ENCODE results near the gene SYT13. TPM values are rescaled to one million over a fixed set of nuclear protein-coding genes. Genes with fewer than 3 reads are reported as not detected.
A peak's percentile ranks its signal among the peaks of the same experiment; 100 is the strongest.

Gene SYT13
- under 1 TPM in 5 of 6 experiments, not detected in 1; 0.12 to 0.63 (median 0.44) TPM for total RNA-seq
- long read RNA-seq: 0 reads

DNA sequence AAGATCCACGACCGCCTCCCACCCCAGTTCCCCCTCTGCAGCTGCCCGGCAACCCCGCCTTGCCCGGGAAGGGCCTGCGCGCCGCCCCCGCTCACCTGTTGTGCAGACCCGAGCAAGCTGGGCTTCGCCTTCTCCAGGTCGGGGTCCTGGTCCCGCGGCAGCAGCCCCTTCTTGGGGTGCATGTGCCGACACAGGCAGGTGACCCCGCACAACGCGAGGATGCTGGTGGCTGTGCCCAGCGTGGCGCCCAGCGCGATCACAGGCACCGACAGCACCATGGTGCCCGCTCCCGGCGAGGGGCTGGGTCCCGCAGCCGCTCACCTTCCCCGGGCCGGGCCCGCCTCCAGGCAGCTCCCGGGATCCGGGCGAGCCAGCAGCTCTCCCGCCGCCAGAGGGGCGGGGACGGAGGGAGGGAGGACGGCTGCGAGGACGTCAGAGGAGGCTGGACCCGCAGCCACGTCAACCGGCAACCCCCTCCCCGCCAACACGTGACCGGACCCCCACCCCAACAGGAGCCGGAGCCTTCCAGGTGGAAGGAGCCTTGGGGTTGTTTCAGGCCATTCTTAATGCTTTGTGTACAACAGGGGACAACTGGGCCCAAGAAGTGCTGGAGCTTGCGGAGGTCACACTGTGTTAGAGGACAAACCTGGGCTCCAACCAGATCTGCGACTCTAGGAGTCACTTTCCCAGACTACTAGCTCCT lies at the start of gene SYT13:
Gene SYT13, minus strand, starts transcription at position 412 of the 703 bp plus-strand sequence. Its CDS starts 134 bp downstream, at position 278.
- no peak within 1 kb of the TSS for H3K27ac ChIP-seq
- H3K36me3 ChIP-seq: no peaks in the 10 kb centered on the region
- WGBS (ENCODE audit: insufficient coverage, low coverage, low lambda C conversion rate, missing lambda C conversion rate): 1% methylated on average over 21 of the region's 50 CpGs
- DNase-seq: peak in 1 of 3 donors; percentile 33
- peak; percentile 50 to 61 (median 56) for ATAC-seq
- H3K9me3 ChIP-seq: no peaks in the 10 kb centered on the region
- H3K4me3 ChIP-seq: peak within 1 kb of the TSS in 1 of 3 donors; percentile 2
- TF ChIP-seq CTCF (IDR thresholded peaks at IDR 0.05) (no peak), POLR2A (IDR thresholded peaks at IDR 0.05) (no peak)
- H3K4me1 ChIP-seq: no peaks in the 10 kb centered on the region
- intact Hi-C loops (cut with DNase I): loop anchor here in 1 of 2 donors (10.0 kb wide), 1 partner anchor 351 kb away; no protein-coding TSS in a partner anchor
- peaks cover 0 to 4% of the 10 kb centered on the region in 2 donors for H3K27me3 ChIP-seq

- Histone ChIP-seq H3K4me3 (no peak overlapping the region), H3K27me3 (no peaks in the 10 kb centered on the region), H3K36me3 (no peaks in the 10 kb centered on the region), H3K27ac (no peak overlapping the region), H3K9me3 (no peaks in the 10 kb centered on the region), H3K4me1 (peaks cover 0 to 3% (median 0%) of the 10 kb centered on the region in 4 donors)
- no peak for ATAC-seq
- DNase-seq: no peak
- TF ChIP-seq CTCF (IDR thresholded peaks at IDR 0.05) (no peak), POLR2A (IDR thresholded peaks at IDR 0.05) (no peak)
- intact Hi-C loops (cut with DNase I): loop anchor here in 1 of 2 donors (10.0 kb wide), 1 partner anchor 401 kb away; no protein-coding TSS in a partner anchor
These were observed 49.3 kb upstream of the SYT13 start for GRCh38 chr11:45335434-45335833.

- intact Hi-C loops (cut with DNase I): loop anchor here (5.0 to 10.0 kb wide), 2 partner anchors 223 to 400 kb away; no protein-coding TSS in a partner anchor
- H3K9me3 ChIP-seq: no peaks in the 10 kb centered on the region
- no peaks in the 10 kb centered on the region for H3K27me3 ChIP-seq
- H3K27ac ChIP-seq: no peak overlapping the region
- ATAC-seq (no peak), DNase-seq (no peak)
- peaks cover 0 to 3% (median 0%) of the 10 kb centered on the region in 4 donors for H3K4me1 ChIP-seq
- WGBS (ENCODE audit: insufficient coverage, low coverage, low lambda C conversion rate, missing lambda C conversion rate): 80% methylated on average over 5 of the region's 5 CpGs
- TF ChIP-seq POLR2A (IDR thresholded peaks at IDR 0.05) (no peak), CTCF (IDR thresholded peaks at IDR 0.05) (no peak)
- no peaks in the 10 kb centered on the region for H3K36me3 ChIP-seq
- H3K4me3 ChIP-seq: no peak overlapping the region
These were observed 48.7 kb upstream of the SYT13 start for GRCh38 chr11:45334836-45335235.

DNA sequence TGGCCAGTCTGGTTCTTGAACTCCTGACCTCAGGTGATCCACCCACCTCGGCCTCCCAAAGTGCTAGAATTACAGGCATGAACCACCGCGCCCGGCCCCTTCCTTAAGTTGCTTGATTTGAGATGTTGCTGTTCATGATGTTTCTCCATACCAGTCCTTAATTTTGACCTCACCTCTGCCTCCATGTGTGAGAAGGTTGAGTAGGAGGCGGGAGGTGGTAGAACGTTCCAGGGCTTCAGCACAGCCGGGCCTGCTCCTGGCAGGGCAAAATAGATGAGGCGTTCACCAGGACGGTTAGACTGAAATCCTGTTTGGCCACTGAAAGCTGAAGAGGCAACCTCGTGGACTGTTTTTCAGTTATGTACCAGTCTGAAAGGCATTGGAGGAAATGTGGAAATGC lies 48.3 kb upstream of the SYT13 start:
- H3K4me1 ChIP-seq: peaks cover 0 to 3% (median 0%) of the 10 kb centered on the region in 4 donors
- TF ChIP-seq CTCF (IDR thresholded peaks at IDR 0.05): no peak
- DNase-seq: no peak
- no peak overlapping the region for H3K27ac ChIP-seq
- no peaks in the 10 kb centered on the region for H3K27me3 ChIP-seq
- H3K36me3 ChIP-seq: no peaks in the 10 kb centered on the region
- 84% methylated on average over 10 of the region's 10 CpGs for WGBS (ENCODE audit: insufficient coverage, low coverage, low lambda C conversion rate, missing lambda C conversion rate)
- intact Hi-C loops (cut with DNase I): loop anchor here (5.0 to 10.0 kb wide), 2 partner anchors 222 to 400 kb away; no protein-coding TSS in a partner anchor
- ATAC-seq: no peak
- H3K9me3 ChIP-seq: no peaks in the 10 kb centered on the region
- no peak overlapping the region for H3K4me3 ChIP-seq
